Fibroblast of gingiva (primary cell): Measurements from ENCODE around the gene PNMA1.

Source experiments
- DNase-seq: peaks from one replicate; pipeline ENCODE4 v3.0.0-alpha.2; 2011; ENCODE audit warnings: low read depth

The PNMA1 gene, protein sequence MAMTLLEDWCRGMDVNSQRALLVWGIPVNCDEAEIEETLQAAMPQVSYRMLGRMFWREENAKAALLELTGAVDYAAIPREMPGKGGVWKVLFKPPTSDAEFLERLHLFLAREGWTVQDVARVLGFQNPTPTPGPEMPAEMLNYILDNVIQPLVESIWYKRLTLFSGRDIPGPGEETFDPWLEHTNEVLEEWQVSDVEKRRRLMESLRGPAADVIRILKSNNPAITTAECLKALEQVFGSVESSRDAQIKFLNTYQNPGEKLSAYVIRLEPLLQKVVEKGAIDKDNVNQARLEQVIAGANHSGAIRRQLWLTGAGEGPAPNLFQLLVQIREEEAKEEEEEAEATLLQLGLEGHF

DNA sequence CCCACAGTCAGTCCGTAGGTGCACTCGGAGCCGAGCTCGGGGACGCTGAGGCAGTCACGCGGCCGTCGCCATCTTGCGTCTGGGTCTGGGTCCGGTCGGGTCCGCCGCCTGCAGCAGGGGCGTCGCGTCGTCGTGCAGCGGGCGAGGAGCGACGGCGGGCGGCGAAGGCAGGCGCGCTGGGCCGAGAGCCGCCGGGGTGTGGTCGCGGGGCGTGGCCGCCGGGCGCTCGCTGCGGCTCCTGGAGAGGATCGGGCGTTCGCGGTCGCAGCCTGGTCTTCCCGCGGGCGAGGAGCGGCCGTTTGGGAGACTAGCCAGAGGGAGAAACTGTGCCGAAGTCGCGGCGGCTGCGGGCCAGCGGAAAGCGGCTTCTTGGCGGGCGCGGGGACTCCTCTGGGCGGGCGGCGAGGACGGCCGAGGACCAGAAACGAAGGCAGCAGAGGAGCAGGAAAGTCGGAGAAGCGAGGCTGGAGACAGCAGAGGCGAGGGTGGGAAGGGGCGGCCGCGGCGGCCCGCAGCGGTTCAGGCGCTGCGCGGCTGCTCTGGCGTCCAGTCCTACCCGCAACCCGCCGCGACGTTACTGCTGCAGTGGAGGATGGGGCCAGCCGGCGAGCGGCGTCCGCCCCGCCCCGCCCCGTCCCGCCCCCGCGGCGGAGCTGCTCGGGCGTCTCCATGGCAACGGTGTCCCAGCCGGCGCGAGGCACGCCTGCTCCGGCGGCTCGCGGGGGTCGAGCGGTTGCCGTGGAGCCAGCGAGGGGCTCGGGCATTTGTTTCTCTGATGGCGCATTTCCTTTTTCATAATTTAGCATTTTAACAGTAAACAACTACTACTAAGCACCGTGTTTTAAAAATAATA is at the start of gene PNMA1:
Gene PNMA1, minus strand, starts transcription at position 582 of the 853 bp plus-strand sequence. CDS start 745 bp downstream, outside the sequence.
- peak; percentile 79 for DNase-seq

DNA sequence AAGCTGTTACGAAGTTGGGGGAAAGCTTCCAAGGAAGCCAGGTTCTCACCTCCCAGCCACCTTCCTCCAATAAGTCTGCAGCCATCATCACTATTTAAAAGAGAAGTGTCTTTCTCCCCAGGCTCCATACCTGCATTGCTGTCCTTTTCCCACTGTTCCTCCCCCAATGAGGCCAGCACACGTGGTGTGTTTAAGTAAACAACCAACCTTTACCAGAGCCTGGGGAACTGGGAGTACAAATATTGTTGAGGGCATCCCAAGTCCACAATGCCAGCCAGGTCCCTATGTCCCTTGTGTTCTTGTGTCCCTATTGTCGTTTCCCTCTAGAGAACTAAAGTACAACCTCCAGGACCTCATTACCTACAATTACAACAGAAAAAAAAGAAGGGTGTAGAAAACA is 49.2 kb upstream of the PNMA1 start:
- DNase-seq: no peak

DNA sequence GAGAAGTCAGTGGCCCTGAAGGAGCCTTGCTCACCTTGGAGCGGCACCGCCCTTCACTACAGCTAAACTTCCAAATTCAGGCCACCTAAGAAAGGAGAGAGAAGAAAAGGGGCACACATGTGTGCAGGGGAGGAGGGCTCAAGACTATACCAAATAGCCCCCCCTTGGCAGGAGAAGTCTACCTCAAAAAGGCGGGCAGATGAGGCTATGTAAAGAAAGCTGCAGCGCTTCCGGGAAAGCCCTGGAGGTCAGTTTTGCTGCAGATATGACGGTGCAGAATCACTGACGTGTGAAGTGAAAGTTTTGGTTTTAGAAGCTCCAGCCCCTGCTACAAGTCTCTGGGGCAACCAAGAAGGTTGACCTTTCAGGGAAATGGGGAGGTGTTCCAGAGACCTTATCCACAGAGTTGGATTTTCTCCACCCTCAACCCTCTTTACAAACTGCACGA is 48.2 kb upstream of the PNMA1 start:
- DNase-seq: no peak

GRCh38 chr14:73761618-73762355 is 47.6 kb upstream of the PNMA1 start:
- DNase-seq: no peak

GRCh38 chr14:73760598-73761586 is 46.7 kb upstream of the PNMA1 start:
- DNase-seq: no peak

GRCh38 chr14:73759714-73760597 is 45.8 kb upstream of the PNMA1 start:
- DNase-seq: peak; percentile 99

- DNase-seq: peak; percentile 73
These were observed 45.1 kb upstream of the PNMA1 start for GRCh38 chr14:73759183-73759713.

DNA sequence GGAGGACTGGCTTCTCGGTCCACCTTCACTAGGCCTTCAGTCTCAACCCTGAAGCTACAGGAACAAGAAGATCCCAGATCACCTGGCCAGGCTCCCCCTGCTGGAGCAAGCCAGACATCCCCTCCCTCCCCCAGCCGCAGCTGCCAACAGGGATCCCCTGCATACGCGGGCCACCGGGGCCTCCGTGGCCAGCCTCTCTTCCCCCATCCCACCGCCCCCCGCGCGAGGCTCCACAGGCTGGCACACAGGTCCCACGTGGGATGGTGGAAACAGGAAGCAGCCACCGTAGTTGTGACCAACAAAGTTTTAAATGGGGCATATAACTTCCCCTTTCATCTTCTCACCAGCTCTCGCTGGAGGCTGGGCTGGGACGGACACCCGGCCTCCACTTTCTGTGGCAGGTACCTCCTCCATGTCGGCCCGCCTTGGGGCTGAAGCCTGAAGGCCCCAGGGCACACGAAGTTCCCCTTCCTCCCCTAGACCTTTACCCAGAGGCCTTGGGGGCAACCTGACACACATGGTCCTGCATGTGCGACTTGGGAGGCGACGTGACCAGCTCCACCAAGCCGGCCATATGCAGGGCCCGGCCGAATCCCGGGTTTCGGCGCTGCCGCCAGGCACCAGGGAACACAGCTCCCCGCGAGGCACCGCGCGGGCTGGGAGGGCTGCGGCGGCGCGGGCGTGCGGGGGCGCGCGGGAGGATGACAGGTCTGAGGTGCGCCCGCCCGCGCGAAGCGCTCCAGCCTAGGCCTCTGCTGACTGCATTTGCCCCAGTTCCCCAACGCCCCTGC is 44.4 kb upstream of the PNMA1 start:
- no peak for DNase-seq

GRCh38 chr14:73757876-73758391 is 43.8 kb upstream of the PNMA1 start:
- no peak for DNase-seq

- no peak for DNase-seq
These were observed 43.2 kb upstream of the PNMA1 start for GRCh38 chr14:73757381-73757780.

DNA sequence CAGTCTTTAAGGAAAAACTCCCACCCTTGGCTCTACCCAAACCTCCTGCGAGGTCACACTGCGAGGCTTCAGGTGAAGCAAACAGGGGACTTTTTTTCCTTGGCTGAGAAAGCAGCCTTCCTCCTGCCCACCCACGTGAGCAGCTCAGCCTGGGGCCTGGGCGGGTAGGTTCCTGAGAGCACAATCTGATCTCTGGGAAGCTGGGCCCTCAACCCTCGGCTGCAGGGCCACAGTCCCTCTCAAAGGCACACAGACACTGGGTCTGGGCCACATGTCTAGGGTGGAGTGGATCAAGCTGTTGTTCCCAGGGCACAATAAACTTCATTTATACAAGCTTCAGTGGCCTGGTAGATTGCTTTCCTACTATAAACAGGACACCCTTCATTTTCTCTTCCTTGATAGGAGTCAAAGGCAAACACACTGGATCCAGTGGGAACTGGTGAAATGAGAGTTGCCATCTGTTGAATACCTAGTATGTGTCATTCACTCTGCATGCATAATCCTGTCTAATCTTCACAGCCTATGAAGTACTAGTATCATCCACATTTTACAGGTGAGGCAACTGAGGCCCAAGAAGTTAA is 41.3 kb upstream of the PNMA1 start:
- DNase-seq: no peak

GRCh38 chr14:73754911-73755360 is 40.8 kb upstream of the PNMA1 start:
- DNase-seq: peak; percentile 43

DNA sequence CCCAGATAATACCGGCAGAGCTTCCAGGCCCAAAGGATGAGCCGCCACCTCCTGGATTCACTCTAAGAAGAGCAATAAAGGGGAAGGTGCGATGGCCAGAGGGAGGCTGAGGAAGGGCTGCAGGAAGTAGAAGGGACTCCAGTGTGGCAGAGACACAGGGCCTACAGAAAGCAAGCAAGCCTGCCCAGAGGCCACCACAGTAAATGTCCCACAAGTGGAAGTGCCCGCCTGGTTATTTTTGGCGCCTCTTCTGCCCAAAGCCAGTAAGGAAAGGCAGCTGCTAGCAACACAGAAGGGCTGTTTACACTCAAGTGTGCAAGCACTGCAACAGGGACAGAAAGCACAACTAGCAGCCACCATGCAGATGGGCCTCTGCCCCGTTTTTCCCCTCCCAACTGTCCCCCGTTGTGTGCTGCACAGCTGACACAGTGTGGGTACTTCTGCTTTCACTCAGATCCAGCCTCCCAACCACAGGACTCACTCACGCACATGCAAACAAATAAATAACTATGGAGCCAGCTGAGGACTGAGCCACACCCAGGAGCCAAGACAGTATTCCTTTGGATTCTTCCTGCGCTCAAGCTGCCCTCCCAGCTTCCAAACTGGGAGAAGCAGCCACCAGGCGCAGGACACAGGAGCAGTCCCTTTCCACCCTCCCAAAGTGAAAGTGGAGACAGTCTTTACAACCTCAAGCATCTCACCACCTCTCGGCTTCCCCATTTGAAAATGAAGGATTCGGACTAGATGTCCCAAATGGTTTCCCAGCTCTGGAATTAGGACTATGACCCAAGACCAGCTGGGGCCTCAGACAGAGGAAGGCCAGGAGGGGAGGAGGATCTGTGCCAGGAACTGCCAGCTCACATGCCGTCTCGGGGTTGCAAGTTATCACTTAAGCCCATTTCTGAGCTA is 40.0 kb upstream of the PNMA1 start:
- DNase-seq: peak; percentile 61

GRCh38 chr14:73753124-73753886 is 39.1 kb upstream of the PNMA1 start:
- no peak for DNase-seq

- DNase-seq: peak; percentile 96
These were observed 38.3 kb upstream of the PNMA1 start for GRCh38 chr14:73752297-73752992.
